H1 (cell line): ENCODE results near the gene GLT8D1. TPM values are rescaled to one million over a fixed set of nuclear protein-coding genes. Genes with fewer than 3 reads are reported as not detected.

Experiments
- CTCF ChIA-PET: fragments of 300-600 bp; sonication (Branson Sonifier 250); formaldehyde crosslinking; loops from one replicate; lab custom pipeline; 2021; ENCODE audit not compliant: partially characterized antibody; lab: Charles Lee
- POLR2A ChIA-PET: fragments of 300-600 bp; sonication (Branson Sonifier 250); formaldehyde crosslinking; loops from one replicate; lab custom pipeline; 2021; ENCODE audit warnings: inconsistent platforms; ENCODE audit not compliant: partially characterized antibody; lab: Charles Lee
- DNase-seq, 2 experiments: peaks; one replicate each; pipeline versions ENCODE4 v3.0.0 to v3.0.0-alpha.2; 2010 to 2022; ENCODE audit warnings: low spot score in 2 of 2, low read depth in 1 of 2, mixed read lengths in 1 of 2
- FAIRE-seq: peaks from 2 replicates; lab custom pipeline; 2011; peaks lifted over from hg19 to GRCh38; lab: Jason Lieb, UNC
- H2AFZ ChIP-seq: 2 replicates; pipeline ENCODE4 v1.8.1; 2012; ENCODE audit warnings: low read length, inconsistent platforms
- H2AK5ac ChIP-seq: 2 replicates; pipeline ENCODE4 v1.6.1; 2013; ENCODE audit warnings: low read depth, low read length
- H2BK120ac ChIP-seq: replicated peaks from 2 replicates; pipeline ENCODE3; 2013; ENCODE audit warnings: low read depth, low read length, inconsistent platforms
- H2BK12ac ChIP-seq: 2 replicates; pipeline ENCODE4 v1.6.1; 2013; ENCODE audit warnings: low read depth, low read length
- H2BK15ac ChIP-seq: 2 replicates; pipeline ENCODE4 v1.6.1; 2013; ENCODE audit warnings: low read length
- H2BK20ac ChIP-seq: 2 replicates; pipeline ENCODE4 v1.6.1; 2013; ENCODE audit warnings: low read length
- H2BK5ac ChIP-seq: 2 replicates; pipeline ENCODE4 v1.6.1; 2013; ENCODE audit warnings: low read depth, low read length
- H3K14ac ChIP-seq: 2 replicates; pipeline ENCODE4 v1.6.1; 2013; ENCODE audit warnings: inconsistent platforms; ENCODE audit not compliant: insufficient read length
- H3K18ac ChIP-seq: 2 replicates; pipeline ENCODE4 v1.6.1; 2013; ENCODE audit warnings: low read length; ENCODE audit errors: extremely low read depth
- H3K23ac ChIP-seq: 2 replicates; pipeline ENCODE4 v1.6.1; 2013; ENCODE audit warnings: inconsistent platforms; ENCODE audit not compliant: insufficient read length
- H3K23me2 ChIP-seq: 2 replicates; pipeline ENCODE4 v1.6.1; 2013; ENCODE audit warnings: low read depth, low read length
- H3K27ac ChIP-seq: 2 replicates; pipeline ENCODE4 v1.6.1; 2011; ENCODE audit warnings: low read depth, low read length, inconsistent platforms
- H3K27me3 ChIP-seq, 4 experiments: replicated peaks in 1 of 4; 1 replicate in 1 of 4; 2 replicates in 3 of 4; pipeline versions ENCODE4 v1.6.1 to v1.8.1; 2011 to 2013; ENCODE audit warnings: low read length in 3 of 4, mild to moderate bottlenecking in 3 of 4, inconsistent platforms in 2 of 4, mixed read lengths in 2 of 4, moderate library complexity in 1 of 4; ENCODE audit not compliant: control insufficient read depth in 3 of 4, insufficient read depth in 3 of 4; ENCODE audit errors: extremely low read depth in 1 of 4
- H3K36me3 ChIP-seq, 4 experiments: 2 replicates each; pipeline versions ENCODE4 v1.6.1 to v1.8.1; 2011 to 2013; ENCODE audit warnings: mild to moderate bottlenecking in 4 of 4, low read length in 3 of 4, moderate library complexity in 2 of 4, control low read depth in 1 of 4, inconsistent platforms in 1 of 4; ENCODE audit not compliant: insufficient read depth in 4 of 4, control insufficient read depth in 2 of 4
- H3K4ac ChIP-seq: replicated peaks from 2 replicates; pipeline ENCODE3; 2013; ENCODE audit warnings: low read length, low read depth, mixed read lengths, inconsistent platforms; ENCODE audit not compliant: insufficient read length
- H3K4me1 ChIP-seq, 4 experiments: replicated peaks in 1 of 4; 1 replicate in 1 of 4; 2 replicates in 3 of 4; pipeline versions ENCODE4 v1.6.1 to v1.8.1; 2011 to 2013; ENCODE audit warnings: low read length in 3 of 4, inconsistent platforms in 2 of 4, mixed read lengths in 1 of 4; ENCODE audit not compliant: insufficient read depth in 4 of 4, control insufficient read depth in 3 of 4
- H3K4me2 ChIP-seq, 2 experiments: 2 replicates each; pipeline versions ENCODE4 v1.6.1 to v1.8.1; 2011 to 2013; ENCODE audit warnings: low read depth in 2 of 2, low read length in 2 of 2, control low read depth in 1 of 2, inconsistent platforms in 1 of 2, mild to moderate bottlenecking in 1 of 2; ENCODE audit not compliant: insufficient read depth in 1 of 2
- H3K4me3 ChIP-seq, 4 experiments: fragments of 200-600, 300-600 bp in 1 of 4; sonication (generic), shearing (Covaris generic), sonication (Bioruptor Twin) in 1 of 4; 2 replicates each; pipeline versions ENCODE4 v1.5.1 to v1.8.1; 2011 to 2016; ENCODE audit warnings: low read length in 4 of 4, low read depth in 3 of 4, control low read depth in 2 of 4, inconsistent platforms in 2 of 4, mild to moderate bottlenecking in 2 of 4, mixed read lengths in 1 of 4, moderate library complexity in 1 of 4; ENCODE audit not compliant: insufficient read depth in 2 of 4; ENCODE audit errors: extremely low read depth in 1 of 4
- H3K56ac ChIP-seq: replicated peaks from 2 replicates; pipeline ENCODE3; 2013; ENCODE audit warnings: low read depth, mild to moderate bottlenecking, mixed read lengths, low read length, inconsistent platforms; ENCODE audit not compliant: insufficient read length
- H3K79me1 ChIP-seq: 2 replicates; pipeline ENCODE4 v1.6.1; 2013; ENCODE audit warnings: low read depth, low read length, control low read depth
- H3K79me2 ChIP-seq, 2 experiments: 2 replicates each; pipeline versions ENCODE4 v1.6.1 to v1.8.1; 2012 to 2013; ENCODE audit warnings: low read length in 2 of 2, mild to moderate bottlenecking in 2 of 2, inconsistent platforms in 1 of 2; ENCODE audit not compliant: insufficient read depth in 2 of 2, control insufficient read depth in 1 of 2
- H3K9ac ChIP-seq, 4 experiments: replicated peaks in 1 of 4; 1 replicate in 1 of 4; 2 replicates in 3 of 4; pipeline versions ENCODE4 v1.6.1 to v1.8.1; 2011 to 2013; ENCODE audit warnings: low read depth in 3 of 4, low read length in 3 of 4, control low read depth in 2 of 4, mild to moderate bottlenecking in 2 of 4, moderate library complexity in 2 of 4, inconsistent platforms in 1 of 4; ENCODE audit errors: extremely low read depth in 1 of 4
- H3K9me3 ChIP-seq, 2 experiments: 2 replicates each; pipeline versions ENCODE4 v1.6.1 to v1.8.1; 2012 to 2013; ENCODE audit warnings: mild to moderate bottlenecking in 2 of 2, moderate library complexity in 2 of 2, control low read depth in 1 of 2, inconsistent platforms in 1 of 2, low read depth in 1 of 2, low read length in 1 of 2, mixed read lengths in 1 of 2; ENCODE audit not compliant: insufficient read depth in 2 of 2
- H4K20me1 ChIP-seq, 2 experiments: replicated peaks in 1 of 2; 2 replicates each; pipeline versions ENCODE3 to v1.8.1; 2011 to 2013; ENCODE audit warnings: inconsistent platforms in 2 of 2, low read length in 2 of 2, mild to moderate bottlenecking in 1 of 2; ENCODE audit not compliant: insufficient read depth in 2 of 2, control insufficient read depth in 1 of 2
- H4K5ac ChIP-seq: 2 replicates; pipeline ENCODE4 v1.6.1; 2013; ENCODE audit warnings: low read length, low read depth, mixed read lengths, inconsistent platforms; ENCODE audit not compliant: insufficient read length
- H4K8ac ChIP-seq: 2 replicates; pipeline ENCODE4 v1.8.0; 2013; ENCODE audit warnings: mild to moderate bottlenecking, moderate library complexity, low read length, inconsistent platforms; ENCODE audit not compliant: insufficient read depth; ENCODE audit errors: extremely low read depth
- H4K91ac ChIP-seq: replicated peaks from 2 replicates; pipeline ENCODE3; 2013; ENCODE audit warnings: low read length, mixed read lengths, inconsistent platforms; ENCODE audit not compliant: insufficient read length
- BRCA1 ChIP-seq: IDR thresholded peaks from 2 replicates; pipeline ENCODE4 v1.6.1; 2012; ENCODE audit warnings: low read depth, low read length, improper control_type of control experiment
- EP300 ChIP-seq, 2 experiments: IDR thresholded peaks; 1 replicate in 1 of 2; 2 replicates in 1 of 2; pipeline ENCODE4 v1.6.1; 2011 to 2012; ENCODE audit warnings: low read depth in 2 of 2, low read length in 2 of 2, mild to moderate bottlenecking in 2 of 2, borderline replicate concordance in 1 of 2, inconsistent platforms in 1 of 2, moderate library complexity in 1 of 2
- KDM1A ChIP-seq: fragments of 200-600, 300-600 bp; sonication (generic); IDR thresholded peaks from 2 replicates; pipeline ENCODE4 v1.7.1; 2016; ENCODE audit warnings: mild to moderate bottlenecking, low read length, borderline replicate concordance
- NANOG ChIP-seq: IDR thresholded peaks from 2 replicates; pipeline ENCODE4 v1.6.1; 2011; ENCODE audit warnings: low read length, low read depth, mild to moderate bottlenecking, inconsistent platforms; ENCODE audit not compliant: insufficient read depth, poor library complexity, severe bottlenecking
- PHF8 ChIP-seq: fragments of 200-600 bp; sonication (generic); conservative IDR thresholded peaks from 2 replicates; pipeline ENCODE4 v1.7.1; 2012; ENCODE audit warnings: low read depth, mild to moderate bottlenecking, inconsistent platforms, low read length, moderate library complexity
- POU5F1 ChIP-seq: IDR thresholded peaks from 2 replicates; pipeline ENCODE4 v1.6.1; 2011; ENCODE audit warnings: low read depth, mild to moderate bottlenecking, low read length, moderate library complexity
- TAF1 ChIP-seq: IDR thresholded peaks from 2 replicates; pipeline ENCODE4 v1.6.1; 2011; ENCODE audit warnings: mild to moderate bottlenecking, low read depth, low read length
- TAF7 ChIP-seq: optimal IDR thresholded peaks from 2 replicates; pipeline ENCODE3; 2011; ENCODE audit warnings: low read depth, mild to moderate bottlenecking, inconsistent platforms, low read length, moderate library complexity, borderline replicate concordance
- TEAD4 ChIP-seq: IDR thresholded peaks from 2 replicates; pipeline ENCODE4 v1.6.1; 2012; ENCODE audit warnings: low read depth, low read length, inconsistent platforms, mixed read lengths
- USF2 ChIP-seq: IDR thresholded peaks from 2 replicates; pipeline ENCODE4 v1.6.1; 2011; ENCODE audit warnings: low read length, improper control_type of control experiment
- WGBS, 2 experiments: shearing (Covaris generic) in 1 of 2; methylation state at CpG; one replicate each; pipeline versions ENCODE4 v1.1.6 to v1.1.7; 2013 to 2015; ENCODE audit warnings: low lambda C conversion rate in 2 of 2, mixed read lengths in 2 of 2, inconsistent platforms in 1 of 2, low coverage in 1 of 2, missing lambda C conversion rate in 1 of 2; ENCODE audit not compliant: insufficient replicate concordance in 2 of 2, insufficient coverage in 1 of 2, insufficient read length in 1 of 2; ENCODE audit errors: extremely low coverage in 1 of 2, missing lambda C conversion rate in 1 of 2; 5-methylcytosine and 5-hydroxymethylcytosine counted together
- polyA plus RNA-seq, 7 experiments: library from polyadenylated mRNA; depleted of rRNA in 3 of 7; stranded (reverse) in 5 of 7; unstranded in 2 of 7; fragments of >200 nt in 5 of 7; fragments of 200-250 nt in 2 of 7; gene quantifications; 1 replicate in 5 of 7; 2 replicates in 1 of 7; 4 replicates in 1 of 7; pipeline versions ENCODE4 v1.2.1 to v1.2.3, GENCODE V29; 2011 to 2013; ENCODE audit warnings: missing spikeins in 2 of 7, mixed read lengths in 2 of 7
- total RNA-seq: library from RNA; stranded (reverse); fragmentation: NEBNext Ultra II Directional; extraction: Animal tissue kit (Norgen Biotek cat#: 25700); gene quantifications from 2 replicates; pipeline ENCODE4 v1.2.1, GENCODE V29; 2021
- TF ChIP-seq, protein P1 (sequence below): IDR thresholded peaks from 2 replicates; pipeline ENCODE4 v1.6.1; 2011; ENCODE audit warnings: low read depth, mild to moderate bottlenecking, low read length; ENCODE audit not compliant: insufficient read depth

Gene GLT8D1
- total and polyA plus RNA-seq, 2 of the 8 experiments (the other 6 are each of a cell fraction or from before 2014, with no cell fraction given): 29.0 to 33.6 TPM

GRCh38 chr3:52721002-52721729, 15.6 kb upstream of the GLT8D1 start:
- no peaks in the 10 kb centered on the region for H3K4me1 ChIP-seq
- no peak overlapping the region for H3K9ac ChIP-seq
- H4K5ac ChIP-seq: no peak overlapping the region
- H3K36me3 ChIP-seq: no peaks in the 10 kb centered on the region; a peak in 1 of 8 replicates
- no peak for DNase-seq
- no peaks in the 10 kb centered on the region for H3K79me1 ChIP-seq
- H3K4me2 ChIP-seq: no peak overlapping the region
- no peak overlapping the region for H3K27ac ChIP-seq
- no peak overlapping the region for H3K4me3 ChIP-seq
- H2BK12ac ChIP-seq: no peak overlapping the region
- H3K18ac ChIP-seq: no peak overlapping the region
- no peak overlapping the region for H2AK5ac ChIP-seq
- no peak overlapping the region for H3K4ac ChIP-seq
- H3K27me3 ChIP-seq: no peaks in the 10 kb centered on the region
- H3K9me3 ChIP-seq: no peaks in the 10 kb centered on the region
- H2BK120ac ChIP-seq: no peak overlapping the region
- 96% methylated on average over 6 of the region's 6 CpGs; no CpG with 5 or more reads in 1 of the 2 experiments for WGBS, 2 experiments
- no peak overlapping the region for H4K91ac ChIP-seq
- ChIA-PET CTCF (no interaction called here), POLR2A (interaction anchor here (0.8 to 8.9 kb wide), 4 partner anchors 11 to 159 kb away, joined by 3 to 106 read pairs (median 4); partner anchors contain the start of genes GNL3 and PBRM1)
- no peak overlapping the region for H2BK15ac ChIP-seq
- H3K23ac ChIP-seq: no peak overlapping the region
- H2AFZ ChIP-seq: no peak overlapping the region
- no peaks in the 10 kb centered on the region for H3K79me2 ChIP-seq
- H3K56ac ChIP-seq: no peak overlapping the region
- no peak for FAIRE-seq
- H3K23me2 ChIP-seq: no peaks in the 10 kb centered on the region
- no peaks in the 10 kb centered on the region for H4K20me1 ChIP-seq
- no peak overlapping the region for H2BK20ac ChIP-seq
- no peak overlapping the region for H3K14ac ChIP-seq
- no peak overlapping the region for H4K8ac ChIP-seq
- no peak overlapping the region for H2BK5ac ChIP-seq
- no peak for TF ChIP-seq EP300 (IDR thresholded peaks at IDR 0.05; ENCODE audit: borderline replicate concordance in 1 of 2, low read depth in 2 of 2, low read length in 2 of 2)
- no peak for TF ChIP-seq BRCA1
- no peak for TF ChIP-seq TAF1
- TF ChIP-seq NANOG: no peak
- no peak for TF ChIP-seq PHF8
- no peak for TF ChIP-seq TAF7
- no peak for TF ChIP-seq POU5F1
- TF ChIP-seq KDM1A: no peak
- TF ChIP-seq, protein P1, sequence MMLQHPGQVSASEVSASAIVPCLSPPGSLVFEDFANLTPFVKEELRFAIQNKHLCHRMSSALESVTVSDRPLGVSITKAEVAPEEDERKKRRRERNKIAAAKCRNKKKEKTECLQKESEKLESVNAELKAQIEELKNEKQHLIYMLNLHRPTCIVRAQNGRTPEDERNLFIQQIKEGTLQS: no peak
- TF ChIP-seq USF2: no peak
- no peak for TF ChIP-seq TEAD4
